Left hindlimb (tissue), 1 donor: ENCODE data around the gene PLA2G15.

Source experiments
- DNase-seq: peaks from one replicate; pipeline ENCODE4 v3.0.0-alpha.2; 2018

The PLA2G15 gene

GRCh38 chr16:68244903-68245853 lies at the start of gene PLA2G15:
Gene PLA2G15, plus strand, starts transcription at chr16:68245373. Its CDS starts 54 bp downstream, at chr16:68245427.
- DNase-seq = peak; percentile 97

GRCh38 chr16:68197250-68197649 lies 47.9 kb upstream of the PLA2G15 start:
- no peak for DNase-seq

GRCh38 chr16:68200088-68200783 lies 44.9 kb upstream of the PLA2G15 start:
- DNase-seq = no peak

- DNase-seq = no peak
These were observed 43.1 kb upstream of the PLA2G15 start for GRCh38 chr16:68202091-68202519.

GRCh38 chr16:68206245-68206644 lies 38.9 kb upstream of the PLA2G15 start:
- no peak for DNase-seq

GRCh38 chr16:68214726-68215125 lies 30.4 kb upstream of the PLA2G15 start:
- no peak for DNase-seq

- DNase-seq = no peak
These were observed 29.9 kb upstream of the PLA2G15 start for GRCh38 chr16:68215302-68215701.

GRCh38 chr16:68216240-68216639 lies 28.9 kb upstream of the PLA2G15 start:
- no peak for DNase-seq

GRCh38 chr16:68217506-68217905 lies 27.7 kb upstream of the PLA2G15 start:
- DNase-seq = no peak

- no peak for DNase-seq
These were observed 25.3 kb upstream of the PLA2G15 start for GRCh38 chr16:68219725-68220351.

- no peak for DNase-seq
These were observed 22.1 kb upstream of the PLA2G15 start for GRCh38 chr16:68223072-68223471.

- DNase-seq = no peak
These were observed 19.1 kb upstream of the PLA2G15 start for GRCh38 chr16:68226116-68226515.

GRCh38 chr16:68227183-68227793 lies 17.9 kb upstream of the PLA2G15 start:
- DNase-seq = no peak

GRCh38 chr16:68227850-68228553 lies 17.2 kb upstream of the PLA2G15 start:
- DNase-seq = no peak

- no peak for DNase-seq
These were observed 16.5 kb upstream of the PLA2G15 start for GRCh38 chr16:68228652-68229051.

- no peak for DNase-seq
These were observed 15.6 kb upstream of the PLA2G15 start for GRCh38 chr16:68229431-68230175.

GRCh38 chr16:68230176-68230571 lies 15.0 kb upstream of the PLA2G15 start:
- DNase-seq = no peak

- no peak for DNase-seq
These were observed 14.2 kb upstream of the PLA2G15 start for GRCh38 chr16:68230956-68231355.

GRCh38 chr16:68231384-68232136 lies 13.6 kb upstream of the PLA2G15 start:
- no peak for DNase-seq

GRCh38 chr16:68232335-68232734 lies 12.8 kb upstream of the PLA2G15 start:
- DNase-seq = no peak
